RWPE1 (cell line): ENCODE results near the gene MFAP1.

ENCODE experiments used
- CTCF ChIA-PET: fragments of 350-600 bp; sonication (Branson Sonifier 250); formaldehyde crosslinking; extraction: SDS; loops from one replicate; lab custom pipeline; 2021; lab: Yijun Ruan, JAX
- POLR2A ChIA-PET: fragments of 400-600 bp; formaldehyde crosslinking; extraction: SDS; loops from one replicate; lab custom pipeline; 2020; ENCODE audit warnings: antibody characterized with exemption; ENCODE audit not compliant: low non-redundant PET; lab: Yijun Ruan, JAX
- DNase-seq: peaks from one replicate; pipeline ENCODE4 v3.0.0; 2012; ENCODE audit warnings: low spot score
- H3K27ac ChIP-seq: fragments of 450-650 bp; 2 replicates; pipeline ENCODE4 v1.5.1; 2017
- CTCF ChIP-seq: fragments of 450-650 bp; conservative IDR thresholded peaks from 2 replicates; pipeline ENCODE4 v1.5.1; 2017; ENCODE audit warnings: low read depth, mild to moderate bottlenecking

The MFAP1 gene

GRCh38 chr15:43776101-43776717 lies 48.3 kb downstream of the MFAP1 start:
- ChIA-PET POLR2A (interaction anchor here (0.6 to 0.8 kb wide), 2 partner anchors 12 to 30 kb away, joined by 3 to 10 read pairs; no protein-coding TSS in a partner anchor), CTCF (interaction anchor here (1.7 kb wide), 1 partner anchor 335 kb away, joined by 5 read pairs; no protein-coding TSS in a partner anchor)
- DNase-seq = no peak
- no peak for TF ChIP-seq CTCF
- H3K27ac ChIP-seq = peak overlapping the region; percentile 93

GRCh38 chr15:43775411-43775965 lies 49.0 kb downstream of the MFAP1 start:
- TF ChIP-seq CTCF = peak; percentile 71
- CTCF ChIA-PET = interaction anchor here (0.7 kb wide), 1 partner anchor 21 kb away, joined by 4 read pairs; no protein-coding TSS in a partner anchor
- POLR2A ChIA-PET = no interaction called here
- peak; percentile 66 for DNase-seq
- H3K27ac ChIP-seq = peak overlapping the region; percentile 93

GRCh38 chr15:43774062-43774461 lies 50.4 kb downstream of the MFAP1 start:
- no peak for TF ChIP-seq CTCF
- ChIA-PET POLR2A (no interaction called here), CTCF (no interaction called here)
- peak overlapping the region; percentile 39 for H3K27ac ChIP-seq
- no peak for DNase-seq

- no peak for TF ChIP-seq CTCF
- no peak for DNase-seq
- no peak overlapping the region for H3K27ac ChIP-seq
- ChIA-PET CTCF (interaction anchor here (0.6 to 0.7 kb wide), 2 partner anchors 20 to 315 kb away, joined by 3 read pairs; no protein-coding TSS in a partner anchor), POLR2A (no interaction called here)
Measured at GRCh38 chr15:43772624-43773023, 51.9 kb downstream of the MFAP1 start.

- no peak for TF ChIP-seq CTCF
- CTCF ChIA-PET = interaction anchor here (0.6 to 0.7 kb wide), 2 partner anchors 13 to 314 kb away, joined by 3 to 4 read pairs; no protein-coding TSS in a partner anchor
- no peak overlapping the region; the same call in 1 of the 2 replicates for H3K27ac ChIP-seq
- POLR2A ChIA-PET = no interaction called here
- DNase-seq = no peak
Measured at GRCh38 chr15:43771816-43772215, 52.7 kb downstream of the MFAP1 start.

- H3K27ac ChIP-seq = no peak overlapping the region
- ChIA-PET POLR2A (no interaction called here), CTCF (interaction anchor here (0.6 to 1.0 kb wide), 2 partner anchors 11 to 399 kb away, joined by 3 to 4 read pairs; partner anchors contain the start of genes TUBGCP4 and ZSCAN29)
- DNase-seq = peak; percentile 64
- TF ChIP-seq CTCF = peak; percentile 95
Measured at GRCh38 chr15:43769584-43770228, 54.8 kb downstream of the MFAP1 start.
